Lower lobe of right lung (tissue), 2 donors: ENCODE results near the gene NOBOX. TPM values are rescaled to one million over a fixed set of nuclear protein-coding genes. Genes with fewer than 3 reads are reported as not detected.

Source experiments
- ATAC-seq, 2 donors: fragments of 200-7000 bp; cut with Tn5 transposase; one replicate each; pipeline ENCODE4 v1.9.1; 2020 to 2022; ENCODE audit warnings: mild to moderate bottlenecking in 2 of 2, moderate library complexity in 2 of 2
- DNase-seq: peaks from one replicate; pipeline ENCODE4 v3.0.0-alpha.2; 2020
- H3K27ac ChIP-seq: fragments of 200-600 bp; one replicate; pipeline ENCODE4 v1.8.0; 2022
- H3K27me3 ChIP-seq: fragments of 200-600 bp; one replicate; pipeline ENCODE4 v1.8.0; 2022; ENCODE audit warnings: low read depth
- H3K36me3 ChIP-seq: fragments of 200-600 bp; one replicate; pipeline ENCODE4 v1.8.0; 2022; ENCODE audit warnings: mild to moderate bottlenecking
- H3K4me1 ChIP-seq: fragments of 200-600 bp; one replicate; pipeline ENCODE4 v1.8.0; 2022
- H3K4me3 ChIP-seq: fragments of 200-600 bp; one replicate; pipeline ENCODE4 v1.8.0; 2022; ENCODE audit warnings: mild to moderate bottlenecking
- H3K9me3 ChIP-seq: fragments of 200-600 bp; one replicate; pipeline ENCODE4 v1.8.0; 2022
- CTCF ChIP-seq: fragments of 200-600 bp; IDR thresholded peaks from one replicate; pipeline ENCODE4 v1.8.0; 2022; ENCODE audit warnings: antibody characterized with exemption, mild to moderate bottlenecking
- intact Hi-C: fragments of 100-400 bp; cut with DNase I; formaldehyde crosslinking; loops from one replicate; pipeline ENCODE4 v1.11.0; 2022
- total RNA-seq: library from RNA; stranded (reverse); fragmentation: NEBNext Ultra II Directional; extraction: Animal tissue kit (Norgen Biotek cat#: 25700); gene quantifications from one replicate; pipeline ENCODE4 v1.2.1, GENCODE V29; 2021
- donor health status: DM: no; HTN: yes; CAD: no; lungs with severe emphysema.

Gene NOBOX
- total RNA-seq, 1 donor from 2014 or later, result not detected

DNA sequence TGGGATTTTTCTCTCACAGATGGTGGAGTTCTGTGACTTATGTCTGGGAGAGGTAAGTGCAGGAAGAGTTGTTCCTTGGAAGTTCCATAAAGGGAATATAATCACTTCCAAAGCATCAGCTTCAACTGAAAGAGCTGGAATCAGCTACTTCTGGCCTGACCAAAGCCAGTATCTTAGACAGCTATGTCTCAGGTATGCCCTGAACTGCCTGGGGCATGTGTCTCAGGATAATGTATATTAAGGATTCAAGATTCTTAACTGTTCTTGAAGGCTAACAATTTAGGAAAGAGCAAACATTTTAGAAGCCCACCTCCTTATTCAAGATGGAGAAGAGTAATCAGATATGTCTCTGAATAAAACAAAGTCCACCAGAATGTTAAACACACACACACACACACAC is 12.4 kb upstream of the NOBOX start:
- DNase-seq (no peak), ATAC-seq (no peak)
- H3K36me3 ChIP-seq, result no peaks in the 10 kb centered on the region
- no peaks in the 10 kb centered on the region for H3K4me1 ChIP-seq
- no peak for TF ChIP-seq CTCF
- intact Hi-C loops, result no loop called here
- no peaks in the 10 kb centered on the region for H3K9me3 ChIP-seq
- H3K27ac ChIP-seq, result no peak overlapping the region
- no peak overlapping the region for H3K4me3 ChIP-seq
- no peaks in the 10 kb centered on the region for H3K27me3 ChIP-seq

DNA sequence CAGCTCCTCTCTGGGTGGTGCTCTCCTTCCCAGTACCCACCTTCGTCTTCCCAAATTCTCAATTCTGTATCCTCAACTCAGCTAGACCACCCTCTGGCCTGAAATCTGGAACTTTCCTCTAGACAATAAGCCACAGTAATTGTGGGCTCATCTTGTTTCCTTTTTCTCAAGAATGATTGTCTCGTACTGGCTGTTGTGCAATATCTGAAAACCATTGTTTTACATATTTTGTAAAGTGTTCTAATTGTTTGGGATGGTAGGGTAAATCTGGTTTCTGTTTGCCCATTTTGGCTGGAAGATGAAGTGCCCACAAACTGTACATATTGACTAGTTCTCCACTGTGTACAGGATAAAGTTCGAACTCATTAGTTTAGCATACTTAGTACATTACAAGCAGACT is 11.3 kb upstream of the NOBOX start:
- no peak for TF ChIP-seq CTCF
- no peak overlapping the region for H3K4me3 ChIP-seq
- ATAC-seq (no peak), DNase-seq (no peak)
- H3K4me1 ChIP-seq, result no peaks in the 10 kb centered on the region
- no peak overlapping the region for H3K27ac ChIP-seq
- intact Hi-C loops, result no loop called here
- no peaks in the 10 kb centered on the region for H3K9me3 ChIP-seq
- no peaks in the 10 kb centered on the region for H3K27me3 ChIP-seq
- H3K36me3 ChIP-seq, result no peaks in the 10 kb centered on the region

GRCh38 chr7:144410441-144410840 is 6.9 kb upstream of the NOBOX start:
- intact Hi-C loops, result no loop called here
- Histone ChIP-seq H3K4me3 (no peak overlapping the region), H3K9me3 (no peaks in the 10 kb centered on the region), H3K36me3 (no peaks in the 10 kb centered on the region), H3K27ac (no peak overlapping the region), H3K4me1 (no peaks in the 10 kb centered on the region), H3K27me3 (no peaks in the 10 kb centered on the region)
- no peak for DNase-seq
- no peak for TF ChIP-seq CTCF
- ATAC-seq, result no peak

- no peak overlapping the region for H3K27ac ChIP-seq
- intact Hi-C loops, result no loop called here
- H3K9me3 ChIP-seq, result no peaks in the 10 kb centered on the region
- no peak for ATAC-seq
- no peak for DNase-seq
- H3K4me3 ChIP-seq, result no peak overlapping the region
- no peak for TF ChIP-seq CTCF
- no peaks in the 10 kb centered on the region for H3K4me1 ChIP-seq
- no peaks in the 10 kb centered on the region for H3K36me3 ChIP-seq
- no peaks in the 10 kb centered on the region for H3K27me3 ChIP-seq
These were observed 4.6 kb upstream of the NOBOX start for GRCh38 chr7:144408121-144408520.

DNA sequence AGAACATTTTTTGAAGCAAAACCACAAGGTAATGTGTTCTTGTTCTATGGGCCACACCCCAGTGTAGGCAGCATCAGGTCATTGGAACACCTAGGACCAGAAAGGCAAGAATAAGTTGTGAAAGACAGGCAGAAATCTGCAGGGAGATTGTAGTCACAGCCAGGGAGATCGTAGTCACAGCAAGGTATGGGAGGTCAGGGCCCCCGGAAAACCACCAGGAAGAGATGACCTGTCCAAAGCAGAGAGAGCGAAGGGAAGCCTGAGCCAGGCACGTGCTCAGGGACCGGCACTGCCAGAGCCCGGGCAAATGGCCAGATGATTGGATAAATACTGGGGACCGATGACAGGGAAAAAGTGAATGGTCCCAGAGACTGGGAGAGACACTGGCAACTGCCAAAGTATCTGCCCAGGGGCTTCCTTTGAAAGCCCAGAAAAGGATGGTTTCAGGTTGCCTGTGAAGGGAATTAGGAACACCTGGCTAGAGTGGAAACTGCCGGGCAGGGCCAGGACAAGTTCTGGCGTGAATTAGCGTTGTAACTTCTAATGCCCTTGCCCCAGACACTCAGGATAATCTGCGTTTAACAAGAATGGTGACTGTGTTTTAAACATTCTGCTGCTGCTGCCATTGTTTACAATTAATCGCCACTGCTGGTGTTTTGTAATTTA is 3.9 kb upstream of the NOBOX start:
- H3K4me3 ChIP-seq, result no peak overlapping the region
- H3K4me1 ChIP-seq, result no peaks in the 10 kb centered on the region
- H3K27me3 ChIP-seq, result no peaks in the 10 kb centered on the region
- TF ChIP-seq CTCF, result no peak
- no peaks in the 10 kb centered on the region for H3K36me3 ChIP-seq
- intact Hi-C loops, result no loop called here
- no peaks in the 10 kb centered on the region for H3K9me3 ChIP-seq
- DNase-seq, result no peak
- ATAC-seq, result no peak
- no peak overlapping the region for H3K27ac ChIP-seq
